HepG2 (cell line): ENCODE measurements around the gene CRB1. TPM values are rescaled to one million over a fixed set of nuclear protein-coding genes. Genes with fewer than 3 reads are reported as not detected.

Experiments used
- ATAC-seq: fragments of 200-7000 bp; cut with Tn5 transposase; 3 replicates; pipeline ENCODE4 v1.9.1; 2020; ENCODE audit warnings: mild to moderate bottlenecking, moderate library complexity
- BruUV-seq: library from RNA; stranded (reverse); fragments of 400-500 nt; replicated peaks from 2 replicates; lab custom pipeline; 2021; lab: Mats Ljungman, UMichigan
- CTCF ChIA-PET: fragments of 300-600 bp; formaldehyde crosslinking; extraction: SDS; loops from one replicate; lab custom pipeline; 2021; ENCODE audit warnings: low total read pairs, inconsistent platforms, low intra/inter-chr PET ratio; lab: Yijun Ruan, JAX
- POLR2A ChIA-PET: fragments of 350-600 bp; sonication (Branson Sonifier 250); formaldehyde crosslinking; loops from one replicate; lab custom pipeline; 2020; ENCODE audit warnings: antibody characterized with exemption, inconsistent platforms; lab: Yijun Ruan, JAX
- DNase-seq: peaks from one replicate; pipeline ENCODE4 v3.0.0-alpha.2; 2015; ENCODE audit warnings: low spot score
- FAIRE-seq: peaks from 3 replicates; lab custom pipeline; 2011; peaks lifted over from hg19 to GRCh38; lab: Jason Lieb, UNC
- H2AFZ ChIP-seq: one replicate; pipeline ENCODE4 v1.6.1; 2011; ENCODE audit warnings: low read length, inconsistent platforms
- H3K27ac ChIP-seq: fragments of 300-600 bp; 3 replicates; pipeline ENCODE4 v1.8.0; 2011; ENCODE audit warnings: mixed run types, mild to moderate bottlenecking, mixed read lengths, low read length, inconsistent platforms; ENCODE audit not compliant: insufficient read depth; ENCODE audit errors: extremely low read length
- H3K27me3 ChIP-seq, 2 experiments: fragments of 200-600 bp in 1 of 2; 2 replicates in 1 of 2; 3 replicates in 1 of 2; pipeline versions ENCODE4 v1.6.0 to v1.8.0; 2011; ENCODE audit warnings: low read length in 2 of 2, mild to moderate bottlenecking in 2 of 2, moderate library complexity in 2 of 2, inconsistent platforms in 1 of 2; ENCODE audit not compliant: insufficient read depth in 2 of 2, control insufficient read depth in 1 of 2
- H3K36me3 ChIP-seq, 2 experiments: fragments of 200-600 bp in 1 of 2; replicated peaks in 1 of 2; 2 replicates in 1 of 2; 3 replicates in 1 of 2; pipeline versions ENCODE4 v1.5.1 to v1.8.0; 2011; ENCODE audit warnings: low read length in 2 of 2, inconsistent platforms in 1 of 2; ENCODE audit not compliant: insufficient read depth in 2 of 2, control insufficient read depth in 1 of 2
- H3K4me1 ChIP-seq: 2 replicates; pipeline ENCODE4 v1.5.1; 2012; ENCODE audit warnings: low read length, inconsistent platforms; ENCODE audit not compliant: insufficient read depth
- H3K4me2 ChIP-seq: 2 replicates; pipeline ENCODE4 v1.6.0; 2011; ENCODE audit warnings: low read depth, low read length, inconsistent platforms
- H3K4me3 ChIP-seq, 3 experiments: fragments of 200-600 bp in 1 of 3; sonication (generic), shearing (Covaris generic) in 1 of 3; replicated peaks in 1 of 3; 2 replicates each; pipeline ENCODE4 v1.5.1; 2011 to 2016; ENCODE audit warnings: low read length in 3 of 3, inconsistent platforms in 2 of 3, low read depth in 2 of 3, mild to moderate bottlenecking in 2 of 3, control low read depth in 1 of 3, mixed read lengths in 1 of 3; ENCODE audit not compliant: insufficient read depth in 1 of 3
- H3K79me2 ChIP-seq: one replicate; pipeline ENCODE4 v1.6.1; 2011; ENCODE audit warnings: low read length, inconsistent platforms; ENCODE audit not compliant: insufficient read depth
- H3K9ac ChIP-seq: 2 replicates; pipeline ENCODE4 v1.6.0; 2011; ENCODE audit warnings: mild to moderate bottlenecking, low read depth, low read length, inconsistent platforms; ENCODE audit not compliant: insufficient read depth
- H3K9me3 ChIP-seq: 2 replicates; pipeline ENCODE4 v1.5.1; 2012; ENCODE audit warnings: mild to moderate bottlenecking, low read length
- H4K20me1 ChIP-seq: 2 replicates; pipeline ENCODE4 v1.6.0; 2011; ENCODE audit warnings: inconsistent platforms, mild to moderate bottlenecking, low read length, moderate library complexity; ENCODE audit not compliant: insufficient read depth
- DMAP1 ChIP-seq: IDR thresholded peaks from 2 replicates; pipeline ENCODE4 v1.6.1; 2016
- EZH2 ChIP-seq: conservative IDR thresholded peaks from 2 replicates; pipeline ENCODE4 v1.6.1; 2012; ENCODE audit warnings: mild to moderate bottlenecking, low read depth, low read length, moderate library complexity
- FOXA3 ChIP-seq: IDR thresholded peaks from 2 replicates; pipeline ENCODE4 v1.6.1; 2016; ENCODE audit warnings: missing genetic modification reagents, missing compliant biosample characterization
- IRF2 ChIP-seq: IDR thresholded peaks from 2 replicates; pipeline ENCODE4 v1.6.1; 2018; ENCODE audit warnings: missing genetic modification reagents, missing compliant biosample characterization
- KDM3A ChIP-seq: IDR thresholded peaks from 2 replicates; pipeline ENCODE4 v1.6.1; 2018; ENCODE audit warnings: low read depth, missing compliant biosample characterization
- KLF9 ChIP-seq: IDR thresholded peaks from 2 replicates; pipeline ENCODE4 v1.6.1; 2016; ENCODE audit warnings: low read depth
- MAF1 ChIP-seq: sonication (generic); formaldehyde crosslinking; IDR thresholded peaks from 2 replicates; pipeline ENCODE4 v1.5.0; 2020; ENCODE audit warnings: missing genetic modification reagents, borderline replicate concordance
- PPARG ChIP-seq: conservative IDR thresholded peaks from 2 replicates; pipeline ENCODE4 v1.6.1; 2016; ENCODE audit warnings: missing biosample characterization, missing genetic modification reagents
- RAD21 ChIP-seq: fragments of 450-650 bp; formaldehyde crosslinking; IDR thresholded peaks from 2 replicates; pipeline ENCODE4 v1.5.0; 2020; ENCODE audit warnings: mild to moderate bottlenecking
- RFX5 ChIP-seq: IDR thresholded peaks from 2 replicates; pipeline ENCODE4 v1.6.1; 2011; ENCODE audit warnings: low read depth, low read length, improper control_type of control experiment
- RORA ChIP-seq: sonication (generic); formaldehyde crosslinking; IDR thresholded peaks from 2 replicates; pipeline ENCODE4 v1.5.0; 2020; ENCODE audit warnings: mild to moderate bottlenecking, missing genetic modification reagents, moderate library complexity
- SMYD3 ChIP-seq: sonication (generic); formaldehyde crosslinking; IDR thresholded peaks from 2 replicates; pipeline ENCODE4 v1.8.1; 2023; ENCODE audit warnings: mild to moderate bottlenecking, missing genetic modification reagents
- TCF7L2 ChIP-seq: IDR thresholded peaks from 2 replicates; pipeline ENCODE4 v1.6.1; 2011; ENCODE audit warnings: mild to moderate bottlenecking, low read depth, low read length, moderate library complexity
- ZMYM2 ChIP-seq: sonication (generic); formaldehyde crosslinking; IDR thresholded peaks from 2 replicates; pipeline ENCODE4 v1.8.0; 2022; ENCODE audit warnings: mild to moderate bottlenecking, missing genetic modification reagents
- ZNF335 ChIP-seq: sonication (generic); formaldehyde crosslinking; IDR thresholded peaks from 2 replicates; pipeline ENCODE4 v1.4.0; 2020; ENCODE audit warnings: missing genetic modification reagents
- ZNF33A ChIP-seq: sonication (generic); formaldehyde crosslinking; IDR thresholded peaks from 2 replicates; pipeline ENCODE4 v1.5.1; 2020; ENCODE audit warnings: missing genetic modification reagents, mild to moderate bottlenecking, moderate library complexity, borderline replicate concordance
- ZNF891 ChIP-seq: sonication (generic); formaldehyde crosslinking; IDR thresholded peaks from 2 replicates; pipeline ENCODE4 v1.5.0; 2020; ENCODE audit warnings: mild to moderate bottlenecking, missing genetic modification reagents
- WGBS: methylation state at CpG from one replicate; pipeline ENCODE4 v1.1.6; 2017; ENCODE audit warnings: low lambda C conversion rate; 5-methylcytosine and 5-hydroxymethylcytosine counted together
- in situ Hi-C: cut with HindIII; loops from 2 replicates; pipeline ENCODE4 v1.10.0; 2017; ENCODE audit warnings: low pct_unique_long_range_greater_than_20kb; ENCODE audit not compliant: extremely low pct_ligation_motif_present
- intact Hi-C: fragments of 100-400 bp; cut with micrococcal nuclease; formaldehyde crosslinking; loops from one replicate; pipeline ENCODE4 v1.10.0; 2022; ENCODE audit not compliant: unreplicated experiment
- polyA plus RNA-seq, 8 experiments: library from polyadenylated mRNA; depleted of rRNA in 3 of 8; stranded (reverse) in 7 of 8; unstranded in 1 of 8; fragments of >200 nt; fragmentation: Illumina TruSeq in 4 of 8; extraction: Trizol in 4 of 8; gene quantifications; 2 replicates each; pipeline versions ENCODE4 v1.2.1 to v1.2.3, GENCODE V29; 2011 to 2016; ENCODE audit warnings: low read depth in 4 of 8, missing spikeins in 1 of 8, mixed read lengths in 1 of 8; ENCODE audit not compliant: insufficient read depth in 1 of 8
- total RNA-seq, 5 experiments: library from RNA; depleted of rRNA; stranded (reverse); fragments of >200 nt; fragmentation: Illumina TruSeq; extraction: Trizol; gene quantifications; 2 replicates each; pipeline ENCODE4 v1.2.3, GENCODE V29; 2016; ENCODE audit warnings: low read depth in 1 of 5
- TF ChIP-seq, protein P1 (sequence below): sonication (generic); formaldehyde crosslinking; IDR thresholded peaks from 2 replicates; pipeline ENCODE4 v1.8.0; 2023; ENCODE audit warnings: mild to moderate bottlenecking, missing genetic modification reagents
- TF ChIP-seq, protein P2 (sequence below): sonication (generic); formaldehyde crosslinking; IDR thresholded peaks from 2 replicates; pipeline ENCODE4 v1.4.0; 2020; ENCODE audit warnings: missing genetic modification reagents, mild to moderate bottlenecking, borderline replicate concordance
- TF ChIP-seq, protein P3 (sequence below): sonication (generic); formaldehyde crosslinking; IDR thresholded peaks from 2 replicates; pipeline ENCODE4 v1.5.1; 2020; ENCODE audit warnings: missing genetic modification reagents, mild to moderate bottlenecking, borderline replicate concordance

Gene CRB1
- total and polyA plus RNA-seq, 2 of the 13 experiments (the other 11 are each of a cell fraction or from before 2014, with no cell fraction given) = 0.01 TPM; not detected in 1

- TF ChIP-seq, protein P1, sequence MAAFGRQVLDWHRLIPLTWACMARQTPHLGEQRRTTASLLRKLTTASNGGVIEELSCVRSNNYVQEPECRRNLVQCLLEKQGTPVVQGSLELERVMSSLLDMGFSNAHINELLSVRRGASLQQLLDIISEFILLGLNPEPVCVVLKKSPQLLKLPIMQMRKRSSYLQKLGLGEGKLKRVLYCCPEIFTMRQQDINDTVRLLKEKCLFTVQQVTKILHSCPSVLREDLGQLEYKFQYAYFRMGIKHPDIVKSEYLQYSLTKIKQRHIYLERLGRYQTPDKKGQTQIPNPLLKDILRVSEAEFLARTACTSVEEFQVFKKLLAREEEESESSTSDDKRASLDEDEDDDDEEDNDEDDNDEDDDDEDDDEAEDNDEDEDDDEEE (CRISPR knock-in tag) = no peak
- TF ChIP-seq KDM3A (CRISPR knock-in tag) (no peak), EZH2 (no peak), IRF2 (CRISPR knock-in tag) (no peak)
- TF ChIP-seq, protein P2, sequence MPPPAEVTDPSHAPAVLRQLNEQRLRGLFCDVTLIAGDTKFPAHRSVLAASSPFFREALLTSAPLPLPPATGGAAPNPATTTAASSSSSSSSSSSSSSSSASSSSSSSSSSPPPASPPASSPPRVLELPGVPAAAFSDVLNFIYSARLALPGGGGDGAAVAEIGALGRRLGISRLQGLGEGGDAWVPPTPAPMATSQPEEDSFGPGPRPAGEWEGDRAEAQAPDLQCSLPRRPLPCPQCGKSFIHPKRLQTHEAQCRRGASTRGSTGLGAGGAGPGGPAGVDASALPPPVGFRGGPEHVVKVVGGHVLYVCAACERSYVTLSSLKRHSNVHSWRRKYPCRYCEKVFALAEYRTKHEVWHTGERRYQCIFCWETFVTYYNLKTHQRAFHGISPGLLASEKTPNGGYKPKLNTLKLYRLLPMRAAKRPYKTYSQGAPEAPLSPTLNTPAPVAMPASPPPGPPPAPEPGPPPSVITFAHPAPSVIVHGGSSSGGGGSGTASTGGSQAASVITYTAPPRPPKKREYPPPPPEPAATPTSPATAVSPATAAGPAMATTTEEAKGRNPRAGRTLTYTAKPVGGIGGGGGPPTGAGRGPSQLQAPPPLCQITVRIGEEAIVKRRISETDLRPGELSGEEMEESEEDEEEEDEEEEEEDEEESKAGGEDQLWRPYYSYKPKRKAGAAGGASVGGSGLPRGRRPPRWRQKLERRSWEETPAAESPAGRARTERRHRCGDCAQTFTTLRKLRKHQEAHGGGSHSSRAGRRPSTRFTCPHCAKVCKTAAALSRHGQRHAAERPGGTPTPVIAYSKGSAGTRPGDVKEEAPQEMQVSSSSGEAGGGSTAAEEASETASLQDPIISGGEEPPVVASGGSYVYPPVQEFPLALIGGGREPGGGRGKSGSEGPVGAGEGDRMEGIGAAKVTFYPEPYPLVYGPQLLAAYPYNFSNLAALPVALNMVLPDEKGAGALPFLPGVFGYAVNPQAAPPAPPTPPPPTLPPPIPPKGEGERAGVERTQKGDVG (CRISPR knock-in tag) = no peak
Measured at GRCh38 chr1:197429372-197429771, 161.3 kb downstream of the CRB1 start (continued).

DNA sequence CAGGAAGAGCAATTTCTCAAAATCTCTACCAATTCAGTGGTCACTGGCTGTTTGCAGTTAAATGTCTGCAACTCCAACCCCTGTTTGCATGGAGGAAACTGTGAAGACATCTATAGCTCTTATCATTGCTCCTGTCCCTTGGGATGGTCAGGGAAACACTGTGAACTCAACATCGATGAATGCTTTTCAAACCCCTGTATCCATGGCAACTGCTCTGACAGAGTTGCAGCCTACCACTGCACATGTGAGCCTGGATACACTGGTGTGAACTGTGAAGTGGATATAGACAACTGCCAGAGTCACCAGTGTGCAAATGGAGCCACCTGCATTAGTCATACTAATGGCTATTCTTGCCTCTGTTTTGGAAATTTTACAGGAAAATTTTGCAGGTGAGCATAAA, 167.2 kb downstream of the CRB1 start:
- CTCF ChIA-PET = no interaction called here
- no peaks in the 10 kb centered on the region for H3K9me3 ChIP-seq
- H3K4me3 ChIP-seq = no peak overlapping the region
- no peaks in the 10 kb centered on the region for H4K20me1 ChIP-seq
- intact Hi-C loops = no loop called here
- no peak overlapping the region for H3K9ac ChIP-seq
- ATAC-seq (no peak), DNase-seq (no peak), FAIRE-seq (no peak)
- no peak overlapping the region for H3K27ac ChIP-seq
- no TSS peak for BruUV-seq
- no peaks in the 10 kb centered on the region for H3K79me2 ChIP-seq
- POLR2A ChIA-PET = no interaction called here
- H3K36me3 ChIP-seq = no peaks in the 10 kb centered on the region
- no peaks in the 10 kb centered on the region for H3K27me3 ChIP-seq
- WGBS = 0% methylated on average over 1 of the region's 1 CpG
- in situ Hi-C loops = no loop called here
- H2AFZ ChIP-seq = no peak overlapping the region
- no peak overlapping the region for H3K4me2 ChIP-seq
- H3K4me1 ChIP-seq = no peaks in the 10 kb centered on the region
- TF ChIP-seq FOXA3 (no peak), ZNF335 (CRISPR knock-in tag) (no peak), TCF7L2 (no peak), KLF9 (CRISPR knock-in tag) (no peak), ZNF891 (CRISPR knock-in tag) (no peak), DMAP1 (CRISPR knock-in tag) (no peak), RAD21 (CRISPR knock-in tag) (no peak), PPARG (CRISPR knock-in tag) (no peak), SMYD3 (CRISPR knock-in tag) (no peak), MAF1 (CRISPR knock-in tag) (no peak), RFX5 (no peak), ZMYM2 (CRISPR knock-in tag) (no peak), RORA (no peak), ZNF33A (CRISPR knock-in tag) (no peak)
- TF ChIP-seq, protein P3, sequence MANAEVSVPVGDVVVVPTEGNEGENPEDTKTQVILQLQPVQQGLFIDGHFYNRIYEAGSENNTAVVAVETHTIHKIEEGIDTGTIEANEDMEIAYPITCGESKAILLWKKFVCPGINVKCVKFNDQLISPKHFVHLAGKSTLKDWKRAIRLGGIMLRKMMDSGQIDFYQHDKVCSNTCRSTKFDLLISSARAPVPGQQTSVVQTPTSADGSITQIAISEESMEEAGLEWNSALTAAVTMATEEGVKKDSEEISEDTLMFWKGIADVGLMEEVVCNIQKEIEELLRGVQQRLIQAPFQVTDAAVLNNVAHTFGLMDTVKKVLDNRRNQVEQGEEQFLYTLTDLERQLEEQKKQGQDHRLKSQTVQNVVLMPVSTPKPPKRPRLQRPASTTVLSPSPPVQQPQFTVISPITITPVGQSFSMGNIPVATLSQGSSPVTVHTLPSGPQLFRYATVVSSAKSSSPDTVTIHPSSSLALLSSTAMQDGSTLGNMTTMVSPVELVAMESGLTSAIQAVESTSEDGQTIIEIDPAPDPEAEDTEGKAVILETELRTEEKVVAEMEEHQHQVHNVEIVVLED (CRISPR knock-in tag) = no peak
